Cardiac fibroblast (primary cell): ENCODE measurements around the gene SESTD1.

Experiments
- DNase-seq, 2 donors: peaks; one replicate each; pipeline versions ENCODE4 v3.0.0 to v3.0.0-alpha.2; 2010; ENCODE audit warnings: low read depth in 2 of 2
- H3K4me3 ChIP-seq, 2 donors: replicated peaks in 1 of 2; 1 replicate in 1 of 2; 2 replicates in 1 of 2; pipeline ENCODE4 v1.5.1; 2011; ENCODE audit warnings: low read depth in 2 of 2, low read length in 2 of 2, mild to moderate bottlenecking in 2 of 2, moderate library complexity in 1 of 2
- TF ChIP-seq, protein P1 (sequence below): IDR thresholded peaks from one replicate; pipeline ENCODE4 v1.5.1; 2011; ENCODE audit warnings: low read depth, mild to moderate bottlenecking, low read length, inconsistent platforms

SESTD1 gene

DNA sequence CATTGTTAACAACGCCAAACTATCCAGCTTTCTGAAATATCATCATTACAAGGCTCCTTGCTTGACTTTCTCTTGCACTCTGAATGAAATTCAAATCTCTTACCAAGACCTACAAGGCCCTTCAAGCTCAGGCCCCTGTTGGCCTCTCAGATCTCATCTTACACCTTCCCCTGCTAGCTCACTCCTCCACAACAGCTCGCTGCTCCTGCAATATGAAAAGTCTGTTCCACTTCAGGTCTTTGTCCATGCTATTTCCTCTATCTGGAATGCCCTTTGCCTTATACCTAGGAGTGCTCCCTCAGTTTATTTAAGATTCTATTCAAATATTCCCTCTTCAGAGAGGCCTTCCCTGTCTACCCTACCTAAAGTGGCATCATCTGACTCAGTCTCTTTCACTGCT is 91.7 kb downstream of the SESTD1 start:
- no peak overlapping the region for H3K4me3 ChIP-seq
- DNase-seq: no peak
- TF ChIP-seq, protein P1, sequence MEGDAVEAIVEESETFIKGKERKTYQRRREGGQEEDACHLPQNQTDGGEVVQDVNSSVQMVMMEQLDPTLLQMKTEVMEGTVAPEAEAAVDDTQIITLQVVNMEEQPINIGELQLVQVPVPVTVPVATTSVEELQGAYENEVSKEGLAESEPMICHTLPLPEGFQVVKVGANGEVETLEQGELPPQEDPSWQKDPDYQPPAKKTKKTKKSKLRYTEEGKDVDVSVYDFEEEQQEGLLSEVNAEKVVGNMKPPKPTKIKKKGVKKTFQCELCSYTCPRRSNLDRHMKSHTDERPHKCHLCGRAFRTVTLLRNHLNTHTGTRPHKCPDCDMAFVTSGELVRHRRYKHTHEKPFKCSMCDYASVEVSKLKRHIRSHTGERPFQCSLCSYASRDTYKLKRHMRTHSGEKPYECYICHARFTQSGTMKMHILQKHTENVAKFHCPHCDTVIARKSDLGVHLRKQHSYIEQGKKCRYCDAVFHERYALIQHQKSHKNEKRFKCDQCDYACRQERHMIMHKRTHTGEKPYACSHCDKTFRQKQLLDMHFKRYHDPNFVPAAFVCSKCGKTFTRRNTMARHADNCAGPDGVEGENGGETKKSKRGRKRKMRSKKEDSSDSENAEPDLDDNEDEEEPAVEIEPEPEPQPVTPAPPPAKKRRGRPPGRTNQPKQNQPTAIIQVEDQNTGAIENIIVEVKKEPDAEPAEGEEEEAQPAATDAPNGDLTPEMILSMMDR: no peak

DNA sequence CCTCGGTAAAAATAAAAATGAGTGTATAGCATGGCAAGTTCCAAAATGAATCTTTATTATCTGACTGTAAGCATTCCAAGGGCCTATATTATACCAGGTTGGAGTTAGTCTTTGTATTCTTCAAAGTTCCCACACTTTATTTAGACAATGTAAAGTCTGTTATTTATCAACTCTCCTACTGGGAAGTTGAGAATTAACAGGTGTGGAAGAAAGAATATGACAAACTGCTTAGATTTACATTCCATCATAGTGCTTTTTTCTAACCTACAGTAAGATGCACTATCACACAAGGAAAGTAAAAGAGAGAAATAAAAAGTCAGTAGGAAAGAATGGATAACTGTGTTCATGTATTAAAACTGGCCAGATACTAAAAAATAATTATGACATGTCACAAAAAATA is 93.3 kb downstream of the SESTD1 start:
- no peak overlapping the region for H3K4me3 ChIP-seq
- DNase-seq: no peak
- TF ChIP-seq, protein P1: no peak

GRCh38 chr2:179170901-179171300 is 93.7 kb downstream of the SESTD1 start:
- no peak for DNase-seq
- TF ChIP-seq, protein P1: no peak
- no peak overlapping the region for H3K4me3 ChIP-seq

DNA sequence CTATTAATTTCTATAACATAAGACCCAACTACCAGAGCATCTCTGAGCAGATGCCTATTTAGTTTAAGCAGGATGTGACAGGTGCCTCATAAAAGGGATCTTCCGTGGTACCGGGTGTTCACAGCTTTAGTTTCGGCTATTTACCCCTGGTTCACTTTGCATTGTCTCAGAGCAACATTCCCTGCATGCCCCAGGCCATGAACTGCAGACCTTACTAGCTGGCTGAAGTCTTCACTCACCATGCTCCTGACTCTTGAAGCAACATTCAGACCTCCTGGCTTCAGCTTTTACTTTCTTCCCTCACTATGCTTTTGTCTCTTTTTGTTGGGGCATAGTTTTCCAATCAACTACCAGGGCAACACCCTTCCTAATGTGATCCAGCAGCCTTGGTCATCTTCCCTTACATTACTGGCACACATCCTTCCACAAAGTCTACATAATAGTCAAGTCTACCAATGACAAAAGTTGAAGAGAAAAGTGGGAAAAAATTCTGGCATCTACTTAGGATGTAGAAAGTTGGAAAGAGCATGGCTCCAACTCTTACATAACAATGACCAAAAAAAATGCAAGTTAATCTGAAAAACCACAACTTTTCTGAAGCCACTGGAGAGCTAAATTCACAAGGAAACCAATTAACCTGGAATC is 99.2 kb downstream of the SESTD1 start:
- DNase-seq: no peak
- H3K4me3 ChIP-seq: no peak overlapping the region
- TF ChIP-seq, protein P1: no peak

- TF ChIP-seq, protein P1: no peak
- DNase-seq: peak in 1 of 2 donors; percentile 15
- no peak overlapping the region for H3K4me3 ChIP-seq
These were observed 123.4 kb downstream of the SESTD1 start for GRCh38 chr2:179141206-179141605.

DNA sequence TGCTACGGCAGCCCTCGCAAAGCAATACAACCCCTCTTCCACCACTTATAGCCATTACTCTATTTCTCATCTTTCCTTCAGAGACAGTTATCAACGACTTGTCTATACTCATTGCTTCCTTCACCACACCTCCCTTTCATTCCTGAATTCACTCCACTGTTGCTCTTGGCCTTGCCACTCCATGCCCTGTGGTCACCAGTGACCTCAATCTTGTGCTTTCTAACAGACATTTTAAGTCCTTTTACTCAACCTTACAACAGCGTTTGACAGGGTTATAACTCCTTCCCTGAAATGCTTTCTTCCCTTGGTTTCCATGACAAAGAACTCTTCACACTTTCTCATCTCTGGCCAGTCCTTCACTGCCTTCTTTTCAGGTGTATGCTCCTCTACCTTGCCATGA is 124.1 kb downstream of the SESTD1 start:
- no peak overlapping the region for H3K4me3 ChIP-seq
- DNase-seq: no peak
- TF ChIP-seq, protein P1: no peak

DNA sequence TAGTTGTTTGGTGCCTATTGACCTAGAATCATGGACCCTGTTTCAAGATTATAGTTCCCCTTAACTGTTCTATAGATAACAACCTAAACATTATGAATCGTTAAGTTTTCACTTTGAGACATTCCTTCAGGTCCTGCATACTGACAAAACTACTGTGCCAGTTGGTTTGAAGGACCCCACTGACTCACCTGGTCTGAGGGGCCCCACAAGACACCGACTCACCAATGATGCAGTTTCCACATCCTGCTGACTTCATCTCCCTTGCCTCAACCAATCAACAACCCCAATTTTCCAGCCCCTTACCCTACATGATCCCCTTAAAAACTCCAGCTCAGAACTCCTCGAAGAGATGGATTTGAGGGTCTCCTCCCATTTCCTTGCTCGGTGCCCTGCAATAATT is 125.1 kb downstream of the SESTD1 start:
- no peak overlapping the region for H3K4me3 ChIP-seq
- TF ChIP-seq, protein P1: no peak
- DNase-seq: peak in 1 of 2 donors; percentile 21
